ENCODE measurements around the gene ITGAX. TPM values are rescaled to one million over a fixed set of nuclear protein-coding genes. Genes with fewer than 3 reads are reported as not detected.

The ITGAX gene
- total and polyA plus RNA-seq, 10 of the 15 experiments (the other 5 are each of a cell fraction or from before 2014, with no cell fraction given): 1.6 to 37.9 (median 17.9) TPM

GRCh38 chr16:31362476-31363405, 7.8 kb downstream of the ITGAX start:
- no peak overlapping the region for H3K4me2 ChIP-seq (ENCODE audit: control insufficient read depth, insufficient read depth)
- H4K20me1 ChIP-seq (ENCODE audit: control insufficient read depth, insufficient read depth): no peaks in the 10 kb centered on the region
- H3K79me2 ChIP-seq (ENCODE audit: control insufficient read depth, insufficient read depth, low read length): no peaks in the 10 kb centered on the region
- no peaks in the 10 kb centered on the region for H3K9me3 ChIP-seq (replicated peaks; ENCODE audit: control insufficient read depth, insufficient read depth, low read length)
- WGBS (ENCODE audit: insufficient coverage, insufficient replicate concordance, low lambda C conversion rate, missing lambda C conversion rate): 46% methylated on average over 16 of the region's 26 CpGs
- H3K27me3 ChIP-seq (replicated peaks in 1 of 2; ENCODE audit: control insufficient read depth in 2 of 2, insufficient read depth in 2 of 2, low read length in 1 of 2): no peaks in the 10 kb centered on the region
- ChIA-PET POLR2A (no interaction called here), SMC1A (ENCODE audit: uncharacterized antibody, unreplicated experiment) (no interaction called here), CTCF (no interaction called here), RAD21 (ENCODE audit: unreplicated experiment) (no interaction called here)
- H3K9ac ChIP-seq (ENCODE audit: control insufficient read depth, insufficient read depth, low read length): no peak overlapping the region
- H3K4me3 ChIP-seq: no peak overlapping the region
- no peaks in the 10 kb centered on the region for H3K36me3 ChIP-seq (ENCODE audit: control insufficient read depth in 2 of 2, insufficient read depth in 2 of 2, low read length in 1 of 2)
- H2AFZ ChIP-seq (ENCODE audit: control insufficient read depth, low read depth, low read length): no peak overlapping the region
- DNase-seq (ENCODE audit: low read depth, low spot score): no peak
- intact Hi-C loops (cut with micrococcal nuclease; ENCODE audit: unreplicated experiment) (no loop called here), in situ Hi-C loops (cut with MboI) (no loop called here)
- no peak overlapping the region for H3K27ac ChIP-seq (ENCODE audit: control insufficient read depth, insufficient read depth)
- no TSS peak for BruUV-seq (replicated peaks)
- H3K4me1 ChIP-seq (ENCODE audit: control insufficient read depth, insufficient read depth, low read length): peaks cover 11% of the 10 kb centered on the region
- FAIRE-seq: no peak
- no peak for TF ChIP-seq BCLAF1 (IDR thresholded peaks at IDR 0.05)
- no peak for TF ChIP-seq EZH2 (IDR thresholded peaks at IDR 0.05; ENCODE audit: borderline replicate concordance, control insufficient read depth, low read depth, low read length)
- no peak for TF ChIP-seq ZNF274 (IDR thresholded peaks at IDR 0.05; ENCODE audit: insufficient read depth, insufficient read length)
- TF ChIP-seq CBFB (IDR thresholded peaks at IDR 0.05; ENCODE audit: low read depth): no peak
- no peak for TF ChIP-seq TARDBP (IDR thresholded peaks at IDR 0.05; ENCODE audit: borderline replicate concordance)
- no peak for TF ChIP-seq RELB (IDR thresholded peaks at IDR 0.05; ENCODE audit: low read depth)
- ATAC-seq: no peak

Data from GM12878 (cell line).